Tibial artery (tissue), 4 donors: Measurements from ENCODE around the gene RYR2.

ENCODE experiments used
- DNase-seq, 2 donors: peaks; one replicate each; pipeline ENCODE4 v3.0.0-alpha.2; 2019
- H3K27ac ChIP-seq, 2 donors: fragments of 200-600 bp; sonication (generic) in 1 of 2; 1 replicate in 1 of 2; 2 replicates in 1 of 2; pipeline ENCODE4 v1.5.1; 2018 to 2019; ENCODE audit warnings: mild to moderate bottlenecking in 1 of 2
- H3K27me3 ChIP-seq, 2 donors: fragments of 200-600 bp; sonication (generic) in 1 of 2; one replicate each; pipeline versions ENCODE4 v1.5.1 to v1.6.0; 2016 to 2019
- H3K36me3 ChIP-seq, 3 donors: fragments of 200-600 bp; sonication (generic) in 2 of 3; one replicate each; pipeline ENCODE4 v1.5.1; 2016 to 2019; ENCODE audit warnings: mild to moderate bottlenecking in 2 of 3
- H3K4me1 ChIP-seq, 4 donors: fragments of 200-600 bp; sonication (generic) in 2 of 4; 1 replicate in 3 of 4; 2 replicates in 1 of 4; pipeline ENCODE4 v1.5.1; 2016 to 2019
- H3K4me3 ChIP-seq, 2 donors: fragments of 200-600 bp; sonication (generic) in 1 of 2; 1 replicate in 1 of 2; 2 replicates in 1 of 2; pipeline ENCODE4 v1.5.1; 2018 to 2019; ENCODE audit warnings: mild to moderate bottlenecking in 2 of 2
- H3K9me3 ChIP-seq, 3 donors: fragments of 200-600 bp; sonication (generic) in 1 of 3; one replicate each; pipeline ENCODE4 v1.5.1; 2016 to 2019
- intact Hi-C: fragments of 100-400 bp; cut with DNase I; formaldehyde crosslinking; loops from one replicate; pipeline ENCODE4 v1.15.0; 2023; ENCODE audit warnings: low total_unique reads
- TF ChIP-seq, protein P1 (sequence below), 2 experiments: fragments of 200-600 bp in 1 of 2; fragments of 450-650 bp in 1 of 2; IDR thresholded peaks; one replicate each; pipeline ENCODE4 v1.5.1; 2017 to 2019; ENCODE audit warnings: antibody characterized with exemption in 2 of 2, mild to moderate bottlenecking in 1 of 2, moderate library complexity in 1 of 2

Gene RYR2

DNA sequence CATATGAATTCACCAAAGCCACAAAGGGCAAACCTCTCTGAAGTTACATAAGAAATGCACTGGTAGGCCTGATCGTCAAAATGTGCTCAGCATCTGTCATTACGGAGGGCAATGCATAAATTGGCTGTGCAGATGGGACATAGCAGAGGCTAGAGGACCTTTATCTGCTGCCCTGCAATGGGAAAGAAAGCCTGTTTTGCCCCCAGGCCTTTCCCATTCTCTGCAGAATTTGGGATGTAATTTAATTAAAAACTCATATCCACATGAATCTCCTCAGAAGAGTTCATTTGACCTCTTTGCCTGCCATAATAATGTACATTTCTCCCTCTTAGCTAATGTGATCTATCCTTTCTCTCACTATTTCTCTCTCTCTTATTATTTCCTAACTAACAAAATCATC, 690.7 kb downstream of the RYR2 start:
- no peak overlapping the region for H3K27ac ChIP-seq
- intact Hi-C loops = no loop called here
- TF ChIP-seq, protein P1, sequence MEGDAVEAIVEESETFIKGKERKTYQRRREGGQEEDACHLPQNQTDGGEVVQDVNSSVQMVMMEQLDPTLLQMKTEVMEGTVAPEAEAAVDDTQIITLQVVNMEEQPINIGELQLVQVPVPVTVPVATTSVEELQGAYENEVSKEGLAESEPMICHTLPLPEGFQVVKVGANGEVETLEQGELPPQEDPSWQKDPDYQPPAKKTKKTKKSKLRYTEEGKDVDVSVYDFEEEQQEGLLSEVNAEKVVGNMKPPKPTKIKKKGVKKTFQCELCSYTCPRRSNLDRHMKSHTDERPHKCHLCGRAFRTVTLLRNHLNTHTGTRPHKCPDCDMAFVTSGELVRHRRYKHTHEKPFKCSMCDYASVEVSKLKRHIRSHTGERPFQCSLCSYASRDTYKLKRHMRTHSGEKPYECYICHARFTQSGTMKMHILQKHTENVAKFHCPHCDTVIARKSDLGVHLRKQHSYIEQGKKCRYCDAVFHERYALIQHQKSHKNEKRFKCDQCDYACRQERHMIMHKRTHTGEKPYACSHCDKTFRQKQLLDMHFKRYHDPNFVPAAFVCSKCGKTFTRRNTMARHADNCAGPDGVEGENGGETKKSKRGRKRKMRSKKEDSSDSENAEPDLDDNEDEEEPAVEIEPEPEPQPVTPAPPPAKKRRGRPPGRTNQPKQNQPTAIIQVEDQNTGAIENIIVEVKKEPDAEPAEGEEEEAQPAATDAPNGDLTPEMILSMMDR (IDR thresholded peaks at IDR 0.05) = no peak

DNA sequence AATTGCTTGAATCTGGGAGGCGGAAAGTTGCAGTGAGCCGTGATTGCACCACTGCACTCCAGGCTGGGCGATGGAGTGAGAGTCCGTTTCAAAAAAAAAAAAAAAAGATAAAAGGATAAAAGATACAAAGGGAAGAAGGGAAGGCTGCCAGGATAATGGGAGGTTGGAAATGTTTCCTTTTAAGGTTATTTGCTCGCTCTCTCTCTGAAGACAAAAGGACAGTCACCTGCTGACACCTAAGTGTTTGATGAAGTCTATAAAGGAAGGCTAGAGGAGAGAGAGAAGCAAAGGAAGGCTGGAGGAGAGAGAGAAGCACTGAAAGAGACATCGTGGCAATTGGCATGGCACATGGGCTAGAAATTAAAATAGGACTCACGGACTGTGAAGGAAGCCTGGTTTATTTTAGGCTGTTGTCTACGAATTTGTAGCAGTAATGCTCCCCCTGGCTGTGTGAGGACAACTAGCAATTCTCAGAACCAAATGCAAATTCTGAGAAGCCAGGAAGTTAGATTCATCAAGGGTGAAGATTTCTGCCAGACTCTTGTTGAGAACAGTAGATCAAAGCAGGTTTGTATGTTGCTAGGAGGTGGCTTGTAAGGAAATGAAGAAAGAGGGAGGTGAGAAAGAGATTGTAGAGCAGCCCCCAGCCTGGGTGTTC, 694.5 kb downstream of the RYR2 start:
- no peaks in the 10 kb centered on the region for H3K4me1 ChIP-seq
- intact Hi-C loops = no loop called here
- TF ChIP-seq, protein P1 (IDR thresholded peaks at IDR 0.05) = peak in 1 of 2 experiments; percentile 4
- no peak overlapping the region for H3K27ac ChIP-seq
- H3K27me3 ChIP-seq = no peaks in the 10 kb centered on the region
- no peak for DNase-seq
- H3K36me3 ChIP-seq = peaks cover 0 to 19% (median 4%) of the 10 kb centered on the region in 3 donors
- no peaks in the 10 kb centered on the region for H3K9me3 ChIP-seq
- no peak overlapping the region for H3K4me3 ChIP-seq

More for the DNA sequence above, 690.7 kb downstream of the RYR2 start:
- no peak for DNase-seq
- no peaks in the 10 kb centered on the region for H3K4me1 ChIP-seq
- H3K4me3 ChIP-seq = no peak overlapping the region
- no peaks in the 10 kb centered on the region for H3K27me3 ChIP-seq
- no peaks in the 10 kb centered on the region for H3K9me3 ChIP-seq
- H3K36me3 ChIP-seq = peaks cover 4 to 43% (median 6%) of the 10 kb centered on the region in 3 donors

DNA sequence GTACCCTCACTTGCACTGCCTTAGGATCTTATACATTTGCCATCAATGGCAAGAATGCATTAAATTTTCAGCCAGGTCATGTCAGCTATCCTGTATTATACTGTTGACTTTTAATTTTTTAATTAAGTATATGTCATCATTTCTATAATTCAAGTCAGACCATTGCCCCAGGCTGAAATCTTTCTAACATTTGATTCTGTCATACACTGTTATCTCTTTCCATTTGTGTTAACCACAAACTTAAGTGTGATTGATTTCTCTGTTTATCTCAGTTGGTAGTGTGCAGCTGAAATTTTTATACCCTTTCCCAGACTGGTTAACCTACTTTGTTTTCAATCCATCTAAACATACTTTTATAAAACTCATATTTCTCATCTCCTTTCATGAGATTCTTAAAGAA, 695.5 kb downstream of the RYR2 start:
- TF ChIP-seq, protein P1 (IDR thresholded peaks at IDR 0.05) = no peak
- DNase-seq = no peak
- H3K4me3 ChIP-seq = no peak overlapping the region
- no peak overlapping the region for H3K27ac ChIP-seq
- H3K36me3 ChIP-seq = peaks cover 0 to 13% (median 3%) of the 10 kb centered on the region in 3 donors
- intact Hi-C loops = no loop called here
- no peaks in the 10 kb centered on the region for H3K4me1 ChIP-seq
- no peaks in the 10 kb centered on the region for H3K27me3 ChIP-seq
- H3K9me3 ChIP-seq = no peaks in the 10 kb centered on the region

DNA sequence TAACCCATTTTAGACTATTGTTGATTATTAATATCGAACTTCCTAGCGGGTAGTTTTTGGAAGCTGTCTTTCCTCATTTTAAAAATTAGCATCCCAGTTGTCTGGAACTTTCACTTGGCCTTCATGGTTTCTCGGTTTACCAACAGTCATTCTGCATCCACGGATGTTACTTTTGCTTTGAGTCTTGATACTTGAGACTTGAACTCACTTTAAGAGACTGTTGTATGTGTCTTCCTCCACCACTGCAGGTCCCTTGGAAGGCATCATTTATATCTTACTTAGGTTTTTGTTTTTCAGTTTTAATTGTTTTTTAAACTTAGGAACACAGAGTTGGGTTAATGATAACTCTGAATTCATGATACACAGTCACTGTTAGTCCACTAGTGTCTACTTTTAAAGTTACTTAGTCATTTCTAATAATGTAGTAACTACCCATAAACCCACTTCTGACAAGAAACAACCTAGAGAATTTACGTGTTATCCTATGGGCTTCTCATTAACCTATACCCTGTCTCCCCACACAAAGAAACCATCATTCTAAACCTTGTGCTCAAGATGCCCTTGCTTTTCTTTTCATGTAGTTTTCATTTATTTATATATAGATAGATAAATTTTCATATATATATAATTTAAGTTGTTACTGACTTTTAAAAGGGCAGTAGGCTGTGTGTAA, 696.1 kb downstream of the RYR2 start:
- TF ChIP-seq, protein P1 (IDR thresholded peaks at IDR 0.05) = no peak
- Histone ChIP-seq H3K4me1 (no peaks in the 10 kb centered on the region), H3K9me3 (no peaks in the 10 kb centered on the region), H3K4me3 (no peak overlapping the region), H3K36me3 (peaks cover 0 to 6% (median 0%) of the 10 kb centered on the region in 3 donors), H3K27ac (no peak overlapping the region), H3K27me3 (no peaks in the 10 kb centered on the region)
- intact Hi-C loops = no loop called here
- no peak for DNase-seq

DNA sequence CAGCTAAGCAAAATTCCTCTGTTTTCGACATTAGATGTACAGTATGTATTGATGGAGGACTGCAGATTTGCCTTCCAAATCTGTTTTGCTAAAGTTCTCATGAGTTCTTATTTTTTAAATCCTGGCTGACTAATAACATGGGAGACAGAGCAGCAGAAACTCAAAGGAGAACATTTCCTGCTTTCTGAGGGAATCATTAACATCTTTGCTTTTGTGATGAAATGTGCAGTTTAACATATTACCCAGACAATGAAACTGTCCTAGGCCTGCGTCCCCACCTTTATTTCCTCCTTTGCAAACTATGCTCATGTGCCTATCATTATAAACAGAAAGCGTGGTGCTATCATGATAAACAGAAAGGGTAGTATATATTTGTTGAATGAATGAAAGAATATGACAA, 698.9 kb downstream of the RYR2 start:
- DNase-seq = no peak
- Histone ChIP-seq H3K9me3 (no peaks in the 10 kb centered on the region), H3K36me3 (peaks cover 0 to 8% (median 0%) of the 10 kb centered on the region in 3 donors), H3K4me1 (no peaks in the 10 kb centered on the region), H3K27ac (no peak overlapping the region), H3K27me3 (no peaks in the 10 kb centered on the region), H3K4me3 (no peak overlapping the region)
- TF ChIP-seq, protein P1 (IDR thresholded peaks at IDR 0.05) = no peak
- intact Hi-C loops = no loop called here
